HUES48 (cell line): ENCODE measurements around the gene DENND6B.

Experiments used
- H3K27ac ChIP-seq: one replicate; pipeline ENCODE4 v1.7.0; 2013; ENCODE audit warnings: low read depth, low read length, inconsistent platforms
- H3K27me3 ChIP-seq: 2 replicates; pipeline ENCODE4 v1.6.1; 2013; ENCODE audit warnings: mild to moderate bottlenecking, low read length; ENCODE audit not compliant: control insufficient read depth, insufficient read depth
- H3K36me3 ChIP-seq: 2 replicates; pipeline ENCODE4 v1.6.1; 2013; ENCODE audit warnings: low read length; ENCODE audit not compliant: control insufficient read depth, insufficient read depth
- H3K4me1 ChIP-seq: 2 replicates; pipeline ENCODE4 v1.6.1; 2013; ENCODE audit warnings: mild to moderate bottlenecking, low read length; ENCODE audit not compliant: control insufficient read depth, insufficient read depth
- H3K4me3 ChIP-seq: 2 replicates; pipeline ENCODE4 v1.5.1; 2013; ENCODE audit warnings: mild to moderate bottlenecking, low read depth, low read length
- H3K9ac ChIP-seq: 2 replicates; pipeline ENCODE4 v1.6.1; 2013; ENCODE audit warnings: mild to moderate bottlenecking, low read depth, low read length, moderate library complexity
- H3K9me3 ChIP-seq: 2 replicates; pipeline ENCODE4 v1.6.1; 2013; ENCODE audit warnings: low read length; ENCODE audit not compliant: control insufficient read depth, insufficient read depth

The DENND6B gene

DNA sequence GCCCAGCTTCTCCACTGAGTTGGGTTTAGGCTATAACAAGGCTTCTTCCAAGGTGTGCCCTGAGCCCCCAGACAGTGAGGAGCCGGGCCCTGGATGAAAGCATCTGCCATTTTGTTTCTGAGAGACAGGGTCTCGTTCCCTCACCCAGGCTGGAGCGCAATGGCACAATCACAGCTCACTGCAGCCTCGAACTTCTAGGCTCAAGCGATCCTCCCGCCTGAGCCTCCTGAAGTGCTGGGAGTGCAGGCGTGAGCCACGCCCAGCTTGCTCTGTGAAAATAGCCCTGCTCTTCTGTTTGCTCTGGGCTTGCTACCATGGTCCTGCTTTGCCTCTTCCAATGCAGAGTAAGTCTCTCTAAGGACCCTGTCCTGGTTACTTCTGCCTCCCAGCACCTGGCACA lies 6.7 kb downstream of the DENND6B start:
- Histone ChIP-seq H3K36me3 (no peaks in the 10 kb centered on the region), H3K27ac (no peak overlapping the region), H3K4me3 (no peak overlapping the region), H3K4me1 (no peaks in the 10 kb centered on the region), H3K27me3 (0 out of 2 replicates have a peak, but pooled peaks cover 2% of the 10 kb centered on the region), H3K9ac (no peak overlapping the region), H3K9me3 (no peaks in the 10 kb centered on the region)

GRCh38 chr22:50319503-50319951 lies 7.3 kb downstream of the DENND6B start:
- H3K27ac ChIP-seq = no peak overlapping the region
- H3K4me1 ChIP-seq = 0 out of 2 replicates have a peak, but pooled peaks cover 3% of the 10 kb centered on the region
- no peak overlapping the region for H3K9ac ChIP-seq
- no peaks in the 10 kb centered on the region for H3K36me3 ChIP-seq
- H3K4me3 ChIP-seq = no peak overlapping the region
- no peaks in the 10 kb centered on the region for H3K9me3 ChIP-seq
- no peaks in the 10 kb centered on the region for H3K27me3 ChIP-seq

DNA sequence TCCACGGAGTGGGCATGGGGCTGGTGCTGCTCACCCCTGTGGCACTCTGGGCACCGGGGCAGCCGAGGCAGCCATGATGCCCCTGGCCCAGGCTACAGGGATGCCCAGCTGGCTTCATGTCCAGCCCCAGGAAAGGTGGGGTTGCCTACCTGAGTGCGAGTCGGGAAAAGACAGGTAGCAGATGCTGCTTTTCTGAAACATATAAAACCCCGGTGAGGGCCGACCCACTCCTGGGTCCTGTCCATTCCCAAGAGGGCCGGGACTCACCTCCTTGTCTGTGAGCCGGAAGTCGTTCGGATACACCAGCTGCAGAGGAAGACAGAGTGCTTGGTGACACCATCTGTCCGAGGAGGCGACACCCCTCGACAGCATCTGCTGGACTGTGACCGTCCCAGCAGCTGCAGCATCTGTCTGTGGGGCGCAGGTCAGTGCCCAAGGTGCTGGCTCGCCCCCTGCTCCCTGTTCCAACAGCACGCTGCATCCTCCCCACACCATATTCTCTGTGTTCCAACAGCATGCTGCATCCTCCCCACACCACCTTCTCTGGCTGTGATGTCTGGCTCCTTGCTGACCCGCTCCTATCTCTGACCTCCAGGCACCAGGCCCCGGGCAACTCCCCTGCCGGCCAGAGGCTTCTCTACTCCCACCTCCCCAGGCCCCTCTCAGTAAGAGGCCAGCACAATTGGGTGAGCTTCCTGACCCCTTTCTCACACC lies 8.0 kb downstream of the DENND6B start:
- Histone ChIP-seq H3K27me3 (no peaks in the 10 kb centered on the region), H3K4me1 (0 out of 2 replicates have a peak, but pooled peaks cover 3% of the 10 kb centered on the region), H3K36me3 (no peaks in the 10 kb centered on the region), H3K4me3 (no peak overlapping the region), H3K27ac (no peak overlapping the region), H3K9ac (no peak overlapping the region), H3K9me3 (no peaks in the 10 kb centered on the region)

DNA sequence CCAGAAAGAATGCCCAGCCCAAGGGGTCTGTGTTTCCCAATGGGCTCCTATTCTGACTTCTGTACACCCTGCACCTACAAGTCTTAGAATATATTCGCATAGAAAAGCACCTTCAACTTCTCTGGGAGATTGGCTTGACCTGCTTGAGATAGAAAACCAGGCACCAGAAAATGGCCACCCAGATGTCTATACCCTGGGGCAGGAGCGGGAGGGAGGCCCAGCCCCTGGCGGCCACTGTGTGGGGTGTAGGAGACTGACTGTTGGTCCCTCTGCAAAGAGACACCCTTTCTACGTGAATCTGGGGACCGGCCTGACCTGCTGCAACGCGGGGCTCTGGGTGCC lies 8.5 kb downstream of the DENND6B start:
- Histone ChIP-seq H3K27ac (no peak overlapping the region), H3K36me3 (no peaks in the 10 kb centered on the region), H3K27me3 (no peaks in the 10 kb centered on the region), H3K9me3 (no peaks in the 10 kb centered on the region), H3K4me3 (no peak overlapping the region), H3K9ac (no peak overlapping the region), H3K4me1 (0 out of 2 replicates have a peak, but pooled peaks cover 3% of the 10 kb centered on the region)

- Histone ChIP-seq H3K4me1 (0 out of 2 replicates have a peak, but pooled peaks cover 3% of the 10 kb centered on the region), H3K9me3 (no peaks in the 10 kb centered on the region), H3K27ac (no peak overlapping the region), H3K9ac (no peak overlapping the region), H3K4me3 (no peak overlapping the region), H3K36me3 (no peaks in the 10 kb centered on the region), H3K27me3 (no peaks in the 10 kb centered on the region)
These were observed 9.1 kb downstream of the DENND6B start for GRCh38 chr22:50317674-50318073.

DNA sequence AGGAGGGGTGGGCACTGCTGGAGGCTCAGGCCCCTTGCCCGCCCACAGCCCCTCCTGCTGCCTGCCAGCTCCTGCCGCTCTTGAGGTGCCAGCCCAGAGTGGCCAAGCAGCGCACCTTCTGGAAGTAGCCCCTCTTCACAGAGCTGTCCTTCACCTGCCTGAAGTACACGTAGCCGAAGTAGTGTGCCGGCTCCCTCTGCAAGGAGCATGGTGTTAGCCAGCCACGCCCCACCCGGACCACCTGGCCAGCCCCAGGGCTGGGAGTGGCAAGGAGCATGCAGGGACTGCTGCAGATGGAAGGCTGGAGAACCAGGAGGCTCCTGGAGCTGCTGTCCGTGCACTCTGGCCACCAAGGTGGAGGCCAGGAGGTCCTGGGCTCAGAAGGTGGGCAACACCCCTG lies 9.6 kb downstream of the DENND6B start:
- Histone ChIP-seq H3K9me3 (no peaks in the 10 kb centered on the region), H3K27me3 (no peaks in the 10 kb centered on the region), H3K9ac (no peak overlapping the region), H3K4me3 (no peak overlapping the region), H3K4me1 (0 out of 2 replicates have a peak, but pooled peaks cover 3% of the 10 kb centered on the region), H3K27ac (no peak overlapping the region), H3K36me3 (no peaks in the 10 kb centered on the region)

DNA sequence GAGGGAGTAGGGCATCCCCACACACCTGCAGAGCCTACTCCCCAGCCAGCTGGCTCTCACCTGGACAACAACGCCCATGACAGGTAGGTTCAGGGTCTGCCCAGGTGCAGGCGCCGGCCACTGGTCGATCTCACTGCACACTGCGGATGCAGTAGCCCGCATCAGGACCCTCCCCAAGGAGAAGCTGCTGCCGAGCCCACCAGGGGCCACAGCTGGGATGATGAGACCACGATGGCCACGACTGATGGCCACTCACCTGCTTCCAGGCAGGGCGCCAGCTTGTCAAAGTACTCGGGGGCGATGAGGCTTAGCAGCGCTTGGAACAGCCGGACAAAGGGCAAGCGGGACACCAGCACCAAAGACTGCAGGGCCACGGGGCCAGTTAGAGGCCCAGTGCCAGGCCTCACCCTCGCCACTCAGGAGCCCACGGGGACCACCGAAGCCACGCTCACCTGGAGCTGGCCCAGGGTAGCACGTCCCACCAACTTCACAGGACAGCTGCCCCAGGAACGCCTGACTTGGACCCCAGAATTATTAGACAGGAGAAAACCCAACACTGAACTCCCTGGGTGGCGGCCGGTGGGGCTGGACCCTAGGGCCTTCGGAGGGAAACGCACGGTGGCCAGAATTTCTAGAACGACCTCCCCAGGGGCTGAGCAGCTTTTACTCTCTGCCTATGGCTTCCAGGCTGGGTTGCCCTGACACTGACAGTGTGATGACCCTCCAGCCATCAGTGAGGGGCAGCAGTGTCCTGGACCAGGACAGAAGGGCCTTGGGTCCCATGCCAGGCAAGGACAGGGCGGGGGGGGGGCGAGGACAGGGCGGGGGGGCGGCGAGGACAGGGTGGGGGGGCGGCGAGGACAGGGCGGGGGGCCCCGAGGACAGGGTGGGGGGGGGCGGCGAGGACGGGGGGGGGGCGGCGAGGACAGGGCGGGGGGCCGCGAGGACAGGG lies 10.4 kb downstream of the DENND6B start:
- Histone ChIP-seq H3K4me1 (0 out of 2 replicates have a peak, but pooled peaks cover 3% of the 10 kb centered on the region), H3K9ac (no peak overlapping the region), H3K27me3 (no peaks in the 10 kb centered on the region), H3K36me3 (no peaks in the 10 kb centered on the region), H3K4me3 (no peak overlapping the region), H3K27ac (no peak overlapping the region), H3K9me3 (no peaks in the 10 kb centered on the region)

- H3K9me3 ChIP-seq = no peaks in the 10 kb centered on the region
- H3K36me3 ChIP-seq = no peaks in the 10 kb centered on the region
- 0 out of 2 replicates have a peak, but pooled peaks cover 3% of the 10 kb centered on the region for H3K4me1 ChIP-seq
- no peaks in the 10 kb centered on the region for H3K27me3 ChIP-seq
- no peak overlapping the region for H3K9ac ChIP-seq
- no peak overlapping the region for H3K27ac ChIP-seq
- no peak overlapping the region for H3K4me3 ChIP-seq
These were observed 11.3 kb downstream of the DENND6B start for GRCh38 chr22:50315289-50316113.

DNA sequence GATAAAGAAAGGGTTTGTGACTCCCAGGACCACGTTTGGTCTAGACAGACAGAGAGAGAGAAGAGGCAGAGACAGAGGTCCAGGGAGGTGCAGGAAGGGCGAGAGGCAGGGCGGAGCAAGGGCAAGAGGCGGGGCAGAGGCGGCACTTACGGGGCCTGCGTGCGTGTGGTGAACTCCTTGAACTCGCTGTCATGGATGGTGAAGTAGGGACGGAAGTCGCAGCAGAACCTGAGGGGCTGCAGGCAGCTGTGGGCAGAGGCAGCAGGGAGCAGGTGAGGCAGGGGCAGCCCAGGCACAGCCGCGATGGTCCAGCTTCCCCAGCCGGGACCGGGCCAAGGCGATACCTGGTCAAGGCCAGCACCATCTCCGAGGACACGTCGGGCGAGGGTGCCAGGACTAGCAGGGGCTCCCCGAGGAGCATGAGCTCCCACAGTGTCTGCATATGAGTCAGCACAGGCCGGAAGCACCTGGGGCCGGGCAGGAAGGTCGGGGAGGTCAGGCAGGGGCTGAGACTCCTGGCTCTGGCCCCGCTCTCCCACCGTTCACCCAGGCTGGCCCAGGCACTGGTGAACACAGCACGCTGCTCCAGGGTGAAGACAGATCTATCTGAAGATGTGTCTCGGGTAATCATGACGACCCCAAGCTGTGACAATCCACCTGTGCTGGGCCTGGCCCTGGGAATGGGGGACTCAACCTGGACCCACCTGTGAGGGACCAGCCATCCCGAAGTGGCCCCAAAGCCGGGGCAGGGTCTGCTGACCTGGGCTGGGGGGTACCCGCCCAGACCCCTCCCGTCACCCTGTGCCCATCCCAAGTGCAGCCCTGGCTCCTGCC lies 12.1 kb downstream of the DENND6B start:
- H3K9ac ChIP-seq = no peak overlapping the region
- H3K27ac ChIP-seq = no peak overlapping the region
- H3K9me3 ChIP-seq = no peaks in the 10 kb centered on the region
- no peak overlapping the region for H3K4me3 ChIP-seq
- H3K4me1 ChIP-seq = 0 out of 2 replicates have a peak, but pooled peaks cover 3% of the 10 kb centered on the region
- no peaks in the 10 kb centered on the region for H3K36me3 ChIP-seq
- H3K27me3 ChIP-seq = no peaks in the 10 kb centered on the region

DNA sequence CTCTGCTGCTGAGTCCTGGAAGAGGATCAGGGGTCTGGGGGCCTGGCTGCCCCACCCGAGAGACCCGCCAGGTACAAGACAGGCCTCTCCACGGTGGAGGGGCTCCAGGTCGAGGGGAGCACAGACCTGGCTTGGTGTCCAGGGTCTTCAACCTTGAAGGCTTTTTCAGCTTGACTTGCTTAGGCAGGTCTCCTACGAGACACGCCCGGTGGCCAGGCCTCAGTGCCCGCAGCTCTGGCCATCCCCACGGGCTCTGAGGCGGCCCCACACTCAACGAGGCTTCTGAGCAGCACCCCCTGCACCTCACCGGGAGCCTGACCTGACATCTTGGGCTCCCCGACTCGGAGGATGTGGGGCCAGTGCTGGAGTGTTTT lies 12.7 kb downstream of the DENND6B start:
- H3K27ac ChIP-seq = no peak overlapping the region
- H3K9me3 ChIP-seq = no peaks in the 10 kb centered on the region
- H3K9ac ChIP-seq = no peak overlapping the region
- H3K36me3 ChIP-seq = no peaks in the 10 kb centered on the region
- no peaks in the 10 kb centered on the region for H3K27me3 ChIP-seq
- H3K4me3 ChIP-seq = no peak overlapping the region
- H3K4me1 ChIP-seq = 0 out of 2 replicates have a peak, but pooled peaks cover 3% of the 10 kb centered on the region
